Transverse colon (tissue), 4 donors: ENCODE data around the gene DERA.

Experiments used
- EP300 ChIP-seq: sonication (generic); formaldehyde crosslinking; IDR thresholded peaks from one replicate; pipeline ENCODE4 v1.6.1; 2017; ENCODE audit warnings: antibody characterized with exemption, low read depth
- POLR2A ChIP-seq: fragments of 450-650 bp; IDR thresholded peaks from one replicate; pipeline ENCODE4 v1.6.1; 2016; ENCODE audit warnings: antibody characterized with exemption, mild to moderate bottlenecking, moderate library complexity
- POLR2AphosphoS5 ChIP-seq, 3 donors: sonication (generic); formaldehyde crosslinking; IDR thresholded peaks; one replicate each; pipeline ENCODE4 v1.6.1; 2016; ENCODE audit warnings: antibody characterized with exemption in 3 of 3
- TF ChIP-seq, protein P1 (sequence below), 5 experiments: fragments of 200-600 bp in 3 of 5; fragments of 450-650 bp in 2 of 5; sonication (generic) in 3 of 5; IDR thresholded peaks; 1 replicate in 2 of 5; 2 replicates in 3 of 5; pipeline ENCODE4 v1.5.1; 2016 to 2017; ENCODE audit warnings: antibody characterized with exemption in 5 of 5, inconsistent platforms in 3 of 5, mild to moderate bottlenecking in 2 of 5, moderate library complexity in 1 of 5

DNA sequence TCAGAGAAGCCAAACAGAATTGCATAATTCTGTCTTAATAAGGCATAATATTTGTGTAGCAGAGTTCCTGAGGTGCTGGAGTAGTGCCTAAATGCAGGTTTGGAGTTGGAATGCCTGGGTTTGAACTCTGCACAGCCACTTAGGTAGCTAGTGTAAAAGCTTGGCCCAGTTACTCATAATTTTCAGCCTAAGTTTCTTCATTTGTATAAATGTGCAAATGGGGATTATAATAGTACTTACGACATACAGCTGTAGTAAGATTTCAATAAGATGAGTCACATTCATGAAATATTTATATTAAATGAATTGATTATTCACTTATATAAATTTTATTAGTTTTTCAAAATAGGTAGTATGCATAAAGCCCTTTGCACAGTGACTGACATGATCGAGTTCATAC is 175.8 kb downstream of the DERA start:
- TF ChIP-seq, protein P1, sequence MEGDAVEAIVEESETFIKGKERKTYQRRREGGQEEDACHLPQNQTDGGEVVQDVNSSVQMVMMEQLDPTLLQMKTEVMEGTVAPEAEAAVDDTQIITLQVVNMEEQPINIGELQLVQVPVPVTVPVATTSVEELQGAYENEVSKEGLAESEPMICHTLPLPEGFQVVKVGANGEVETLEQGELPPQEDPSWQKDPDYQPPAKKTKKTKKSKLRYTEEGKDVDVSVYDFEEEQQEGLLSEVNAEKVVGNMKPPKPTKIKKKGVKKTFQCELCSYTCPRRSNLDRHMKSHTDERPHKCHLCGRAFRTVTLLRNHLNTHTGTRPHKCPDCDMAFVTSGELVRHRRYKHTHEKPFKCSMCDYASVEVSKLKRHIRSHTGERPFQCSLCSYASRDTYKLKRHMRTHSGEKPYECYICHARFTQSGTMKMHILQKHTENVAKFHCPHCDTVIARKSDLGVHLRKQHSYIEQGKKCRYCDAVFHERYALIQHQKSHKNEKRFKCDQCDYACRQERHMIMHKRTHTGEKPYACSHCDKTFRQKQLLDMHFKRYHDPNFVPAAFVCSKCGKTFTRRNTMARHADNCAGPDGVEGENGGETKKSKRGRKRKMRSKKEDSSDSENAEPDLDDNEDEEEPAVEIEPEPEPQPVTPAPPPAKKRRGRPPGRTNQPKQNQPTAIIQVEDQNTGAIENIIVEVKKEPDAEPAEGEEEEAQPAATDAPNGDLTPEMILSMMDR (IDR thresholded peaks at IDR 0.05), result no peak
- no peak for TF ChIP-seq POLR2A
- no peak for TF ChIP-seq EP300
- no peak for TF ChIP-seq POLR2AphosphoS5 (IDR thresholded peaks at IDR 0.05)
